GM18508 (cell line): ENCODE data around the gene TP73.

Experiments
- ATAC-seq: cut with Tn5 transposase; IDR thresholded peaks from one replicate; pipeline ENCODE4 v1.9.1; 2021; ENCODE audit warnings: moderate number of reproducible peaks; ENCODE audit not compliant: insufficient read depth, unreplicated experiment

The TP73 gene

GRCh38 chr1:3772715-3773571, 120.6 kb downstream of the TP73 start, which contains the start of gene SMIM1:
SMIM1 (plus strand) TSS chr1:3772749; CDS start chr1:3775374, 2,625 bp downstream.
- no peak for ATAC-seq

- ATAC-seq: no peak
These were observed 121.4 kb downstream of the TP73 start for GRCh38 chr1:3773572-3774275.

GRCh38 chr1:3774276-3774945, 122.1 kb downstream of the TP73 start:
- no peak for ATAC-seq

GRCh38 chr1:3774946-3775489, 122.7 kb downstream of the TP73 start:
- ATAC-seq: no peak

GRCh38 chr1:3775490-3776230, 123.3 kb downstream of the TP73 start:
- ATAC-seq: no peak

- ATAC-seq: no peak
These were observed 124.1 kb downstream of the TP73 start for GRCh38 chr1:3776231-3776961.

- no peak for ATAC-seq
These were observed 124.8 kb downstream of the TP73 start for GRCh38 chr1:3777078-3777547.

- no peak for ATAC-seq
These were observed 125.6 kb downstream of the TP73 start for GRCh38 chr1:3777647-3778589.

- no peak for ATAC-seq
These were observed 126.4 kb downstream of the TP73 start for GRCh38 chr1:3778590-3779264.

- ATAC-seq: no peak
These were observed 127.1 kb downstream of the TP73 start for GRCh38 chr1:3779265-3779911.

- no peak for ATAC-seq
These were observed 127.6 kb downstream of the TP73 start for GRCh38 chr1:3779912-3780416.

GRCh38 chr1:3780901-3781300, 128.6 kb downstream of the TP73 start:
- no peak for ATAC-seq

GRCh38 chr1:3783651-3784474, 131.5 kb downstream of the TP73 start:
- ATAC-seq: no peak

- no peak for ATAC-seq
These were observed 132.7 kb downstream of the TP73 start for GRCh38 chr1:3785045-3785444.

GRCh38 chr1:3785456-3786157, 133.3 kb downstream of the TP73 start:
- no peak for ATAC-seq
